Mesendoderm (in vitro differentiated cells): ENCODE measurements around the gene PHEX.
A peak's percentile ranks its signal among the peaks of the same experiment; 100 is the strongest.

Experiments
- DNase-seq: peaks from one replicate; pipeline ENCODE4 v3.0.0; 2013
- H2AK5ac ChIP-seq: 2 replicates; pipeline ENCODE4 v1.6.1; 2013; ENCODE audit warnings: low read length, inconsistent platforms
- H2BK120ac ChIP-seq: 2 replicates; pipeline ENCODE4 v1.6.1; 2013; ENCODE audit warnings: low read depth, mild to moderate bottlenecking, low read length, moderate library complexity, mixed read lengths
- H2BK15ac ChIP-seq: replicated peaks from 2 replicates; pipeline ENCODE4 v1.6.1; 2013; ENCODE audit warnings: low read depth, mild to moderate bottlenecking, moderate library complexity
- H2BK5ac ChIP-seq: 2 replicates; pipeline ENCODE4 v1.6.1; 2013; ENCODE audit warnings: low read length, inconsistent platforms
- H3K18ac ChIP-seq: 2 replicates; pipeline ENCODE4 v1.6.1; 2013; ENCODE audit warnings: mild to moderate bottlenecking, low read length, mixed read lengths
- H3K23ac ChIP-seq: one replicate; pipeline ENCODE4 v1.6.1; 2013; ENCODE audit warnings: low read length
- H3K27ac ChIP-seq: 2 replicates; pipeline ENCODE4 v1.5.1; 2013; ENCODE audit warnings: low read depth, mild to moderate bottlenecking, inconsistent platforms, low read length, moderate library complexity
- H3K27me3 ChIP-seq: 2 replicates; pipeline ENCODE4 v1.6.1; 2013; ENCODE audit warnings: low read length, control low read depth, mild to moderate bottlenecking, inconsistent platforms; ENCODE audit not compliant: insufficient read depth, poor library complexity
- H3K36me3 ChIP-seq: 2 replicates; pipeline ENCODE4 v1.6.1; 2013; ENCODE audit warnings: low read length, inconsistent platforms; ENCODE audit not compliant: control insufficient read depth, insufficient read depth
- H3K4ac ChIP-seq: one replicate; pipeline ENCODE4 v1.6.1; 2013; ENCODE audit warnings: low read depth, mild to moderate bottlenecking, low read length, moderate library complexity
- H3K4me1 ChIP-seq: 2 replicates; pipeline ENCODE4 v1.6.1; 2013; ENCODE audit warnings: low read depth, low read length, inconsistent platforms; ENCODE audit not compliant: control insufficient read depth
- H3K4me2 ChIP-seq: 2 replicates; pipeline ENCODE4 v1.6.1; 2013; ENCODE audit warnings: low read length
- H3K4me3 ChIP-seq: 2 replicates; pipeline ENCODE4 v1.5.1; 2013; ENCODE audit warnings: mild to moderate bottlenecking, low read length
- H3K56ac ChIP-seq: one replicate; pipeline ENCODE4 v1.6.1; 2013; ENCODE audit warnings: low read length
- H3K79me1 ChIP-seq: 2 replicates; pipeline ENCODE4 v1.6.1; 2013; ENCODE audit warnings: low read length, inconsistent platforms
- H3K79me2 ChIP-seq: 2 replicates; pipeline ENCODE4 v1.6.1; 2013; ENCODE audit warnings: mild to moderate bottlenecking, low read length; ENCODE audit not compliant: control insufficient read depth, insufficient read depth
- H3K9ac ChIP-seq: 2 replicates; pipeline ENCODE4 v1.6.1; 2013; ENCODE audit warnings: low read length, inconsistent platforms
- H4K5ac ChIP-seq: one replicate; pipeline ENCODE4 v1.6.1; 2013; ENCODE audit warnings: low read length
- H4K8ac ChIP-seq: one replicate; pipeline ENCODE4 v1.6.1; 2013; ENCODE audit warnings: low read depth, mild to moderate bottlenecking, control low read depth, low read length, moderate library complexity
- WGBS: extraction: QIAGEN DNeasy Blood & Tissue Kit; methylation state at CpG from one replicate; pipeline ENCODE4 v1.1.7; 2013; ENCODE audit warnings: low lambda C conversion rate, missing lambda C conversion rate; ENCODE audit not compliant: insufficient coverage; ENCODE audit errors: extremely low coverage; 5-methylcytosine and 5-hydroxymethylcytosine counted together

The PHEX gene

DNA sequence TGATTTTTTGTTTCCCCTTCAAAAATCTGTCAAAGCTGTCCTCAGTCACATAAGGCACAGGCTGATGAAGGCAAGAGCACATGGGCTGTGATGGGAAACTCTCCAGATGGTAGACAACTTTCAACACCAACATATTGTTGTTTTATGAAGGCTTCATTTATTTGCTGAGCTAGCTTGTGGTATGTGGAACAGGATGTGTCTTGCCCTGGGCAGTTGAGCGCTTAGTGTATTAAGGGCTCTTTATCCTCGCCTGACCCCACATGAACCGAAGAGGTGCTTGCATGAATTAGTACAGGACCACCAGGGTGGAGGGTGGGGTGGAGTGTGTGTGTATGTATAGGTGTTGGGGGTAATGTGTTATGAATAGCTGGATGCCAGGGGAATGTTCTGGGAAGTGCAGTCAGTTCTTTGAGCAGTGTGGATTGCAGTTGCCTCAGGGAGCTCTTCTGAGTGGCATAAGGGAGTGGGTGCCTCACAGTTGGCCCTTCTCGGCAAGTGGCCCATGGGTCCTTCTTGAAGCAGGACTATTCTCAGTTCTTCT lies 103.1 kb downstream of the PHEX start:
- Histone ChIP-seq H3K4me3 (no peak overlapping the region), H2BK5ac (no peak overlapping the region), H3K27me3 (no peaks in the 10 kb centered on the region), H3K56ac (no peak overlapping the region), H3K27ac (no peak overlapping the region), H3K23ac (no peak overlapping the region), H3K9ac (no peak overlapping the region), H2BK15ac (no peak overlapping the region), H4K5ac (no peak overlapping the region), H3K4me1 (no peaks in the 10 kb centered on the region), H4K8ac (no peak overlapping the region), H3K79me2 (no peaks in the 10 kb centered on the region), H3K36me3 (no peaks in the 10 kb centered on the region), H2BK120ac (no peak overlapping the region), H2AK5ac (no peak overlapping the region), H3K18ac (no peak overlapping the region), H3K4me2 (no peak overlapping the region), H3K4ac (no peak overlapping the region), H3K79me1 (no peaks in the 10 kb centered on the region)
- no CpG with 5 or more reads among the region's 4 CpGs for WGBS
- DNase-seq, result no peak

DNA sequence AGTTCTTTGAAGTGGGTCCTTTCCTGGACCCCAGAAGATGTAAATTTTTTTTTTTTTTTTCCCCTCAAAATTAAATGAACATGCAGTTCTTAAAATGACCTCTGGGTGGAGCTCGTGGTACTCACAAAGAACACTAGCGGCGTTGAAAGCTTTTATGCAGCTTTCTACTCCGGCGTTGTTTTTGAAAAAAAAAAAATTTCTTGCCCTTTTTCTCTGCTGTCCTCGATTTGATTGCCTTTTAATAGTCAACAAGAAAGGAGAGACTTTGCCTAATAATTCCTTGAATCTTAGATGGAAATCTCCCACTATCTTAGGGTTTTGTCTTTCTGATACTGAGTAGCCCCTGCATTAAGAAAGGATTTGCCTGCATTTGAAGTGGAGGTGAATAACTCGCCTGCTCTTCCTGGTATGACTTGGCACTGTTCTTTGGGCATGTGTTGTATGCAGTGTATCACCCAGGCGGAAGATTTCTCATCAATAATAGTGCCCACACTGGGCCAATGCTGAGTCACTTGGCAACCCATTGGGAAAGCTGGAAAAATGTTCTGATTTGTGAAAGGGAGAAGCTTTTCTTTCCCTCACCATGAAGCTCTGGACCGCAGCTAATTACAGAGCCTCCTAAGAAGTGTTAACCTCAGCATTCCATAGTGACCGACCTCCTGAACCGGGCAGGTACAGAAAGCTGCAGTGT lies 104.0 kb downstream of the PHEX start:
- no peaks in the 10 kb centered on the region for H3K36me3 ChIP-seq
- no peaks in the 10 kb centered on the region for H3K4me1 ChIP-seq
- DNase-seq, result peak; percentile 37
- no peak overlapping the region for H3K4ac ChIP-seq
- no peak overlapping the region for H3K56ac ChIP-seq
- no peak overlapping the region for H4K5ac ChIP-seq
- no peak overlapping the region for H3K27ac ChIP-seq
- H3K18ac ChIP-seq, result no peak overlapping the region
- H4K8ac ChIP-seq, result no peak overlapping the region
- H2BK120ac ChIP-seq, result no peak overlapping the region
- no peak overlapping the region for H3K9ac ChIP-seq
- H3K23ac ChIP-seq, result no peak overlapping the region
- WGBS, result no CpG with 5 or more reads among the region's 11 CpGs
- no peak overlapping the region for H2BK15ac ChIP-seq
- no peaks in the 10 kb centered on the region for H3K79me1 ChIP-seq
- no peaks in the 10 kb centered on the region for H3K79me2 ChIP-seq
- H2AK5ac ChIP-seq, result no peak overlapping the region
- no peak overlapping the region for H3K4me2 ChIP-seq
- H2BK5ac ChIP-seq, result no peak overlapping the region
- no peaks in the 10 kb centered on the region for H3K27me3 ChIP-seq
- no peak overlapping the region for H3K4me3 ChIP-seq

DNA sequence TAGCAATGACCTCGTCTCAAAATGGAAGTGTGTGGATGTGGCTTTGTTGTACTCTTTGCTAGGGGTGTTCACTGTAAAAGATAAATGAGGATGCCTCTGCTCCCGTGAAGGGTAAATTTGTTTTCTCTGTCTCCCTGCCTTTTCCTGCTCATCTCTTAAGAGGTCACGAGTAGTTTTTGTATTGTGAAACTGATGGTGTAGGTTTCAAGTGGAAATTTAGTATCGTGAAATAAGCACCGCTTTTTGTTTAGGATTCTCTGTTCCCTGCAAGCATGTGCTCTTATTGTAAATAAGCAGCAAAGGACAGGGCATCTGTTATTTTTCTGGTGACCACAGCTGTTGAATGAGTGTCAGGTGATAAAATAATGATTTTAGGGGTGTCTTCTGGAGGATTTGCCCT lies 104.6 kb downstream of the PHEX start:
- H3K36me3 ChIP-seq, result no peaks in the 10 kb centered on the region
- H3K79me2 ChIP-seq, result no peaks in the 10 kb centered on the region
- no peak overlapping the region for H3K9ac ChIP-seq
- H4K5ac ChIP-seq, result no peak overlapping the region
- H3K4me1 ChIP-seq, result no peaks in the 10 kb centered on the region
- no peak overlapping the region for H2AK5ac ChIP-seq
- no peak overlapping the region for H3K4me3 ChIP-seq
- no peak overlapping the region for H3K56ac ChIP-seq
- H3K18ac ChIP-seq, result no peak overlapping the region
- no peak overlapping the region for H2BK5ac ChIP-seq
- H4K8ac ChIP-seq, result no peak overlapping the region
- no peaks in the 10 kb centered on the region for H3K27me3 ChIP-seq
- H3K4ac ChIP-seq, result no peak overlapping the region
- no peak for DNase-seq
- no peak overlapping the region for H2BK15ac ChIP-seq
- H3K79me1 ChIP-seq, result no peaks in the 10 kb centered on the region
- WGBS, result no CpG with 5 or more reads among the region's 5 CpGs
- H3K4me2 ChIP-seq, result no peak overlapping the region
- no peak overlapping the region for H3K23ac ChIP-seq
- no peak overlapping the region for H3K27ac ChIP-seq
- no peak overlapping the region for H2BK120ac ChIP-seq

GRCh38 chrX:22139822-22140221 lies 107.7 kb downstream of the PHEX start:
- Histone ChIP-seq H4K8ac (no peak overlapping the region), H3K4me1 (no peaks in the 10 kb centered on the region), H3K9ac (no peak overlapping the region), H2BK5ac (no peak overlapping the region), H3K23ac (no peak overlapping the region), H2AK5ac (no peak overlapping the region), H3K18ac (no peak overlapping the region), H3K27me3 (no peaks in the 10 kb centered on the region), H3K4ac (no peak overlapping the region), H2BK120ac (no peak overlapping the region), H3K4me3 (no peak overlapping the region), H3K36me3 (no peaks in the 10 kb centered on the region), H3K27ac (no peak overlapping the region), H2BK15ac (no peak overlapping the region), H3K79me2 (no peaks in the 10 kb centered on the region), H3K56ac (no peak overlapping the region), H3K4me2 (no peak overlapping the region), H3K79me1 (no peaks in the 10 kb centered on the region), H4K5ac (no peak overlapping the region)
- WGBS, result no CpG with 5 or more reads among the region's 1 CpG
- no peak for DNase-seq

DNA sequence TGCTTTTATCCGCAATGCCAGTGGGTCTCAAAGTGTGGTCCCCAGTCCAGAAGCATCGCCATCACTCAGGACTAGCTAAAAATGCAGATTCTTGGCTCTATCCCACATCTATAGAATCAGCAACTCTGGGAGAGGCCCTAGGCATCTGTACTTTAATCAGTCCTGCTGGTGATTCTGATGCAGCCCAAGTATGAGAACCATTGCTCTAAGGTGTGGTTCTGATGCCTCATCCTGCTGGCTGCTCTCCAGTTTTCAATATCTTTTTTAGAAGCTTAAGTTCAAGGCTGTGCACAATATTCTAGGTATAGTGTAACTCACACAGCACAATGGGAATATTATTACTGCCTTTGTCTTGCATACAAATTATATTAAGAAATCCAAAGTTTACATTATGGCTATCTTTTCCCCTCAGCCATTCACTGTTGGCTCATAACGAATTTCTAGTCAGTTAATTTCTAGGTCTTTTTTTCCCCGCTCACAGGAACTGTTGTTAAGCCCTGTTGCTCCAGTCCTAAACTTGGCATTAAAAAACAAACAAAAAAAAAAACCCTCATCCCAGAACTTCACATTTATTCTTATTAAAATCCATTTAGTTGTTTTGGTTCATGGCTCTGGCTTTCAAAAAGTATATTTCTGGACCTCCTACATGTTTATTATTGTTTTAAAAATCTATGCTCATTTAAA lies 109.1 kb downstream of the PHEX start:
- Histone ChIP-seq H3K56ac (no peak overlapping the region), H3K4me3 (no peak overlapping the region), H2BK5ac (no peak overlapping the region), H3K4me1 (no peaks in the 10 kb centered on the region), H3K79me2 (no peaks in the 10 kb centered on the region), H3K27me3 (no peaks in the 10 kb centered on the region), H3K36me3 (no peaks in the 10 kb centered on the region), H2BK15ac (no peak overlapping the region), H3K79me1 (no peaks in the 10 kb centered on the region), H3K23ac (no peak overlapping the region), H4K8ac (no peak overlapping the region), H3K27ac (no peak overlapping the region), H3K18ac (no peak overlapping the region), H3K4me2 (no peak overlapping the region), H2AK5ac (no peak overlapping the region), H2BK120ac (no peak overlapping the region), H3K4ac (no peak overlapping the region), H4K5ac (no peak overlapping the region), H3K9ac (no peak overlapping the region)
- no CpG with 5 or more reads among the region's 4 CpGs for WGBS
- DNase-seq, result no peak
